HepG2 (cell line): ENCODE measurements around the gene RFX2. TPM values are rescaled to one million over a fixed set of nuclear protein-coding genes. Genes with fewer than 3 reads are reported as not detected.

Experiments
- ADNP ChIP-seq: sonication (generic); formaldehyde crosslinking; IDR thresholded peaks from 2 replicates; pipeline ENCODE4 v1.4.0; 2020; ENCODE audit warnings: missing genetic modification reagents
- ARID3A ChIP-seq: IDR thresholded peaks from 2 replicates; pipeline ENCODE4 v1.6.1; 2012; ENCODE audit warnings: low read depth, low read length, improper control_type of control experiment
- HNF1B ChIP-seq: sonication (generic); formaldehyde crosslinking; IDR thresholded peaks from 2 replicates; pipeline ENCODE4 v1.5.1; 2020; ENCODE audit warnings: mild to moderate bottlenecking, moderate library complexity, missing genetic modification reagents
- HOXA9 ChIP-seq: sonication (generic); formaldehyde crosslinking; IDR thresholded peaks from 2 replicates; pipeline ENCODE4 v1.8.1; 2022; ENCODE audit warnings: missing genetic modification reagents, mild to moderate bottlenecking, moderate library complexity, borderline replicate concordance
- MIER3 ChIP-seq: IDR thresholded peaks from 2 replicates; pipeline ENCODE4 v1.6.1; 2016; ENCODE audit warnings: missing compliant biosample characterization, borderline replicate concordance
- NCOA2 ChIP-seq: sonication (generic); formaldehyde crosslinking; IDR thresholded peaks from 2 replicates; pipeline ENCODE4 v1.8.0; 2022; ENCODE audit warnings: inconsistent platforms
- NFE2L2 ChIP-seq: fragments of 150-350 bp; IDR thresholded peaks from 2 replicates; pipeline ENCODE4 v1.6.1; 2014; ENCODE audit warnings: low read length
- NFYC ChIP-seq: IDR thresholded peaks from 2 replicates; pipeline ENCODE4 v1.6.1; 2016; ENCODE audit warnings: missing genetic modification reagents, missing compliant biosample characterization
- SIX4 ChIP-seq: sonication (generic); formaldehyde crosslinking; IDR thresholded peaks from 2 replicates; pipeline ENCODE4 v1.4.0; 2020; ENCODE audit warnings: missing genetic modification reagents
- ZFY ChIP-seq: sonication (generic); formaldehyde crosslinking; IDR thresholded peaks from 2 replicates; pipeline ENCODE4 v1.4.0; 2020; ENCODE audit warnings: missing genetic modification reagents
- ZNF451 ChIP-seq: sonication (generic); formaldehyde crosslinking; IDR thresholded peaks from 2 replicates; pipeline ENCODE4 v1.5.0; 2020; ENCODE audit warnings: mild to moderate bottlenecking, missing genetic modification reagents
- polyA plus RNA-seq, 8 experiments: library from polyadenylated mRNA; depleted of rRNA in 3 of 8; stranded (reverse) in 7 of 8; unstranded in 1 of 8; fragments of >200 nt; fragmentation: Illumina TruSeq in 4 of 8; extraction: Trizol in 4 of 8; gene quantifications; 2 replicates each; pipeline versions ENCODE4 v1.2.1 to v1.2.3, GENCODE V29; 2011 to 2016; ENCODE audit warnings: low read depth in 4 of 8, missing spikeins in 1 of 8, mixed read lengths in 1 of 8; ENCODE audit not compliant: insufficient read depth in 1 of 8
- total RNA-seq, 5 experiments: library from RNA; depleted of rRNA; stranded (reverse); fragments of >200 nt; fragmentation: Illumina TruSeq; extraction: Trizol; gene quantifications; 2 replicates each; pipeline ENCODE4 v1.2.3, GENCODE V29; 2016; ENCODE audit warnings: low read depth in 1 of 5
- TF ChIP-seq, protein P1 (sequence below): IDR thresholded peaks from 2 replicates; pipeline ENCODE4 v1.6.1; 2012; ENCODE audit warnings: inconsistent platforms

The RFX2 gene
- total and polyA plus RNA-seq, 2 of the 13 experiments (the other 11 are each of a cell fraction or from before 2014, with no cell fraction given), result 2.8 to 3.3 TPM

DNA sequence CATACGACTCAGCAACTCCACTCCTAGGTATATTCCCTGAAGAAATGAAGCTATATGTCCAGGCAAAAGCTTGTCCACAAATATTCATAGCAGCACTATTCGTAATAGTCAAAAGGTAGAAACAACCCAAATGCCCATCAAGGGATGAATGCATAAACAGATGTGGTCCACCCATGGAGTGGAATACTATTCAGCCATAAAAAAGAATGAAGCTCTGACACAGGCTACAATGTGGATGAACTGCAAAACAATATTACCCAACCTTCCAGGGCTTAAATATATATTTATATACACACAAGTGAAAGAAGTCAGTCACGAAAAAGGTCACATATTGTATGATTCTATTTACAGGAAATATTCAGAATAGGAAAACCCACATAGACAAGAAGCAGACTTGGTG, 19.7 kb downstream of the RFX2 start (continued):
- no peak for TF ChIP-seq ARID3A
- TF ChIP-seq ZFY (CRISPR knock-in tag), result no peak
- TF ChIP-seq ZNF451 (CRISPR knock-in tag), result no peak
- TF ChIP-seq ADNP (CRISPR knock-in tag), result no peak
- no peak for TF ChIP-seq MIER3 (CRISPR knock-in tag)
- TF ChIP-seq, protein P1, sequence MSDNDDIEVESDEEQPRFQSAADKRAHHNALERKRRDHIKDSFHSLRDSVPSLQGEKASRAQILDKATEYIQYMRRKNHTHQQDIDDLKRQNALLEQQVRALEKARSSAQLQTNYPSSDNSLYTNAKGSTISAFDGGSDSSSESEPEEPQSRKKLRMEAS, result no peak
- no peak for TF ChIP-seq NCOA2 (CRISPR knock-in tag)
- no peak for TF ChIP-seq HOXA9 (CRISPR knock-in tag)
- TF ChIP-seq HNF1B (CRISPR knock-in tag), result no peak
- TF ChIP-seq NFYC (CRISPR knock-in tag), result no peak
- TF ChIP-seq SIX4 (CRISPR knock-in tag), result no peak
- TF ChIP-seq NFE2L2, result no peak
- TF ChIP-seq, all 625 proteins: peak for 0
